IMR-90 (cell line): ENCODE measurements around the gene PYROXD2. TPM values are rescaled to one million over a fixed set of nuclear protein-coding genes. Genes with fewer than 3 reads are reported as not detected.

ENCODE experiments used
- ATAC-seq: fragments of 200-7000 bp; cut with Tn5 transposase; 2 replicates; pipeline ENCODE4 v1.9.1; 2020; ENCODE audit warnings: low read depth, mild to moderate bottlenecking, moderate library complexity
- BruUV-seq: library from RNA; stranded (reverse); fragments of 400-500 nt; replicated peaks from 2 replicates; lab custom pipeline; 2021; lab: Mats Ljungman, UMichigan
- CTCF ChIA-PET: fragments of 300-600 bp; formaldehyde crosslinking; extraction: SDS; loops from one replicate; lab custom pipeline; 2021; ENCODE audit warnings: antibody characterized with exemption; lab: Yijun Ruan, JAX
- POLR2A ChIA-PET: fragments of 300-600 bp; sonication (Branson Sonifier 250); formaldehyde crosslinking; loops from one replicate; lab custom pipeline; 2022; ENCODE audit warnings: antibody characterized with exemption; ENCODE audit not compliant: unreplicated experiment; lab: Charles Lee
- DNase-seq: peaks from one replicate; pipeline ENCODE4 v3.0.0; 2013
- H2AFZ ChIP-seq: replicated peaks from 2 replicates; pipeline ENCODE3; 2013; ENCODE audit warnings: low read length, mild to moderate bottlenecking; ENCODE audit not compliant: poor library complexity
- H2AK5ac ChIP-seq: 2 replicates; pipeline ENCODE4 v1.6.1; 2013; ENCODE audit warnings: low read depth, low read length, inconsistent platforms
- H2AK9ac ChIP-seq: replicated peaks from 2 replicates; pipeline ENCODE3; 2013; ENCODE audit warnings: mild to moderate bottlenecking, low read depth, low read length, moderate library complexity; ENCODE audit not compliant: poor library complexity
- H2BK120ac ChIP-seq: 2 replicates; pipeline ENCODE4 v1.6.1; 2013; ENCODE audit warnings: low read depth, low read length, inconsistent platforms
- H2BK15ac ChIP-seq: 3 replicates; pipeline ENCODE4 v1.6.1; 2013; ENCODE audit warnings: low read depth, low read length, inconsistent platforms
- H2BK20ac ChIP-seq: 2 replicates; pipeline ENCODE4 v1.6.1; 2013; ENCODE audit warnings: low read depth, mild to moderate bottlenecking, inconsistent platforms, low read length, moderate library complexity
- H2BK5ac ChIP-seq: 2 replicates; pipeline ENCODE4 v1.6.1; 2013; ENCODE audit warnings: mild to moderate bottlenecking, low read depth, low read length, inconsistent platforms; ENCODE audit not compliant: poor library complexity, severe bottlenecking
- H3K14ac ChIP-seq: replicated peaks from 2 replicates; pipeline ENCODE4 v1.6.1; 2013; ENCODE audit warnings: low read depth, low read length, inconsistent platforms
- H3K18ac ChIP-seq: 2 replicates; pipeline ENCODE4 v1.6.1; 2013; ENCODE audit warnings: low read depth, low read length, control low read depth
- H3K23ac ChIP-seq: 2 replicates; pipeline ENCODE4 v1.6.1; 2013; ENCODE audit warnings: low read depth, low read length, inconsistent platforms
- H3K27ac ChIP-seq: 2 replicates; pipeline ENCODE4 v1.5.1; 2013; ENCODE audit warnings: mild to moderate bottlenecking, control low read depth, low read length; ENCODE audit not compliant: insufficient read depth
- H3K27me3 ChIP-seq: 2 replicates; pipeline ENCODE4 v1.6.1; 2013; ENCODE audit warnings: low read length; ENCODE audit not compliant: control insufficient read depth, insufficient read depth
- H3K36me3 ChIP-seq: 2 replicates; pipeline ENCODE4 v1.6.1; 2013; ENCODE audit warnings: low read length, mixed read lengths; ENCODE audit not compliant: control insufficient read depth, insufficient read depth
- H3K4ac ChIP-seq: 2 replicates; pipeline ENCODE4 v1.6.1; 2013; ENCODE audit warnings: low read depth, low read length, inconsistent platforms
- H3K4me1 ChIP-seq: 2 replicates; pipeline ENCODE4 v1.6.1; 2013; ENCODE audit warnings: low read length, mixed read lengths; ENCODE audit not compliant: control insufficient read depth, insufficient read depth
- H3K4me2 ChIP-seq: 2 replicates; pipeline ENCODE4 v1.6.1; 2013; ENCODE audit warnings: low read depth, mild to moderate bottlenecking, control low read depth, low read length, moderate library complexity
- H3K4me3 ChIP-seq: 2 replicates; pipeline ENCODE4 v1.5.1; 2013; ENCODE audit warnings: low read depth, mild to moderate bottlenecking, control low read depth, low read length, moderate library complexity; ENCODE audit not compliant: insufficient read depth
- H3K56ac ChIP-seq: 2 replicates; pipeline ENCODE4 v1.6.1; 2013; ENCODE audit warnings: low read length, inconsistent platforms; ENCODE audit not compliant: insufficient read depth; ENCODE audit errors: extremely low read depth
- H3K79me1 ChIP-seq, 2 experiments: 2 replicates each; pipeline ENCODE4 v1.6.1; 2013; ENCODE audit warnings: low read length in 2 of 2, inconsistent platforms in 1 of 2, low read depth in 1 of 2
- H3K9ac ChIP-seq: 2 replicates; pipeline ENCODE4 v1.6.1; 2013; ENCODE audit warnings: low read depth, low read length, control low read depth
- H3K9me1 ChIP-seq: 2 replicates; pipeline ENCODE4 v1.6.1; 2013; ENCODE audit warnings: low read length, inconsistent platforms; ENCODE audit not compliant: insufficient read depth
- H3K9me3 ChIP-seq: 2 replicates; pipeline ENCODE4 v1.6.1; 2013; ENCODE audit warnings: low read length; ENCODE audit not compliant: control insufficient read depth, insufficient read depth
- H4K20me1 ChIP-seq: 2 replicates; pipeline ENCODE4 v1.6.1; 2013; ENCODE audit warnings: low read length, inconsistent platforms; ENCODE audit not compliant: insufficient read depth
- H4K5ac ChIP-seq: 2 replicates; pipeline ENCODE4 v1.6.1; 2013; ENCODE audit warnings: mild to moderate bottlenecking, low read depth, low read length, control low read depth
- H4K8ac ChIP-seq, 2 experiments: 2 replicates each; pipeline ENCODE4 v1.6.1; 2013; ENCODE audit warnings: low read depth in 2 of 2, low read length in 2 of 2, control low read depth in 1 of 2, inconsistent platforms in 1 of 2
- H4K91ac ChIP-seq: 2 replicates; pipeline ENCODE4 v1.6.1; 2013; ENCODE audit warnings: low read depth, low read length, inconsistent platforms; ENCODE audit not compliant: insufficient read depth
- FOS ChIP-seq: fragments of 150-350 bp; IDR thresholded peaks from 2 replicates; pipeline ENCODE4 v1.6.1; 2016; ENCODE audit warnings: low read depth, low read length
- MAFK ChIP-seq: IDR thresholded peaks from 2 replicates; pipeline ENCODE4 v1.6.1; 2012; ENCODE audit warnings: low read depth, low read length, improper control_type of control experiment
- MXI1 ChIP-seq: IDR thresholded peaks from 2 replicates; pipeline ENCODE4 v1.6.1; 2012; ENCODE audit warnings: low read depth, mild to moderate bottlenecking, low read length, moderate library complexity, borderline replicate concordance
- NFE2L2 ChIP-seq: fragments of 150-350 bp; IDR thresholded peaks from 2 replicates; pipeline ENCODE4 v1.6.1; 2016; ENCODE audit warnings: low read depth, mild to moderate bottlenecking, low read length
- RFX5 ChIP-seq: IDR thresholded peaks from 2 replicates; pipeline ENCODE4 v1.8.0; 2012; ENCODE audit warnings: low read depth, mild to moderate bottlenecking, low read length, moderate library complexity
- USF2 ChIP-seq: fragments of 150-350 bp; IDR thresholded peaks from 2 replicates; pipeline ENCODE4 v1.6.1; 2017; ENCODE audit warnings: mild to moderate bottlenecking, antibody characterized with exemption, low read length, low read depth
- WGBS, 2 experiments: methylation state at CpG; one replicate each; pipeline versions ENCODE4 v1.1.5 to v1.1.7; 2013; ENCODE audit warnings: missing lambda C conversion rate in 2 of 2; ENCODE audit not compliant: insufficient read length in 1 of 2; ENCODE audit errors: extremely low coverage in 2 of 2; 5-methylcytosine and 5-hydroxymethylcytosine counted together
- dilution Hi-C: fragments of 300-500 bp; cut with HindIII; formaldehyde crosslinking; loops from one replicate; pipeline ENCODE4 v1.14.3; 2018; ENCODE audit warnings: low sequenced_read_pairs; ENCODE audit not compliant: unreplicated experiment
- in situ Hi-C: fragments of 300-500 bp; cut with MboI; formaldehyde crosslinking; loops from 3 replicates; pipeline ENCODE4 v1.14.3; 2019; ENCODE audit warnings: low sequenced_read_pairs, inconsistent platforms, mixed read lengths
- intact Hi-C: fragments of 100-400 bp; cut with micrococcal nuclease; formaldehyde crosslinking; loops from 2 replicates; pipeline ENCODE4 v1.10.0; 2022
- polyA plus RNA-seq, 3 experiments: library from polyadenylated mRNA; depleted of rRNA; stranded (reverse); fragments of >200 nt; gene quantifications; 2 replicates each; pipeline ENCODE4 v1.2.3, GENCODE V29; 2012; ENCODE audit warnings: low replicate concordance in 1 of 3
- total RNA-seq: library from RNA; depleted of rRNA; stranded (reverse); fragments of >200 nt; gene quantifications from 2 replicates; pipeline ENCODE4 v1.2.3, GENCODE V29; 2012

The PYROXD2 gene
- total and polyA plus RNA-seq, 2 of the 4 experiments (the other 2 are of a cell fraction) = 6.5 to 16.3 TPM

- peak overlapping the region; percentile 53 for H3K23ac ChIP-seq
- H4K8ac ChIP-seq = peak overlapping the region; percentile 76 to 80; a peak in 3 of 4 replicates
- H2BK15ac ChIP-seq = peak overlapping the region; percentile 2; the same call in 2 of the 3 replicates
- no peaks in the 10 kb centered on the region for H3K27me3 ChIP-seq
- peak overlapping the region; percentile 97 for H3K4ac ChIP-seq
- H3K9ac ChIP-seq = no peak overlapping the region
- H3K27ac ChIP-seq = peak overlapping the region; percentile 76; the same call in 1 of the 2 replicates
- H2AK5ac ChIP-seq = peak overlapping the region; percentile 91
- H3K4me1 ChIP-seq = peaks cover 19% of the 10 kb centered on the region
- no peaks in the 10 kb centered on the region for H3K9me3 ChIP-seq
- H3K79me1 ChIP-seq = peaks cover 6 to 29% of the 10 kb centered on the region in 2 experiments; a peak in 2 of 4 replicates
- intact Hi-C loops = no loop called here
- ChIA-PET POLR2A (interaction anchor here (1.4 kb wide), 1 partner anchor 10 kb away, joined by 4 read pairs; the partner anchor contains the start of gene PYROXD2), CTCF (interaction anchor here (1.0 kb wide), 1 partner anchor 96 kb away, joined by 3 read pairs; no protein-coding TSS in a partner anchor)
- no peak overlapping the region for H3K4me2 ChIP-seq
- 47% methylated on average over 8 of the region's 12 CpGs; no CpG with 5 or more reads in 1 of the 2 experiments for WGBS, 2 experiments
- H2AK9ac ChIP-seq = peak overlapping the region; percentile 98
- H4K5ac ChIP-seq = no peak overlapping the region
- in situ Hi-C loops = no loop called here
- dilution Hi-C loops = no loop called here
- BruUV-seq = no TSS peak
- peak overlapping the region; percentile 86 for H3K14ac ChIP-seq
- peaks cover 3% of the 10 kb centered on the region for H3K36me3 ChIP-seq
- peak overlapping the region; percentile 80 for H2AFZ ChIP-seq
- H2BK5ac ChIP-seq = peak overlapping the region; percentile 72
- ATAC-seq (peak; percentile 22), DNase-seq (peak; percentile 54)
- H3K9me1 ChIP-seq = peaks cover 23% of the 10 kb centered on the region
- 0 out of 2 replicates have a peak overlapping the region, but pooled peaks have one; percentile 13 for H3K18ac ChIP-seq
- H3K4me3 ChIP-seq = no peak overlapping the region
- H2BK120ac ChIP-seq = peak overlapping the region; percentile 91; the same call in 1 of the 2 replicates
- H4K20me1 ChIP-seq = no peaks in the 10 kb centered on the region
- H4K91ac ChIP-seq = peak overlapping the region; percentile 88
- no peak for TF ChIP-seq NFE2L2
- TF ChIP-seq RFX5 = no peak
- no peak for TF ChIP-seq FOS
- peak; percentile 47; the same call in 1 of the 2 replicates for TF ChIP-seq USF2
- no peak for TF ChIP-seq MXI1
- no peak for TF ChIP-seq MAFK
- no peak overlapping the region for H3K56ac ChIP-seq
- peak overlapping the region; percentile 84 for H2BK20ac ChIP-seq
These were observed 9.6 kb downstream of the PYROXD2 start for GRCh38 chr10:98405422-98405821.
